GM12878 (cell line): ENCODE results near the gene SLC25A44. TPM values are rescaled to one million over a fixed set of nuclear protein-coding genes. Genes with fewer than 3 reads are reported as not detected.

Experiments
- ATAC-seq: fragments of 200-7000 bp; cut with Tn5 transposase; 3 replicates; pipeline ENCODE4 v1.9.1; 2020; ENCODE audit warnings: mild to moderate bottlenecking, moderate library complexity
- BruUV-seq: library from RNA; stranded (reverse); fragments of 400-500 nt; replicated peaks from 2 replicates; lab custom pipeline; 2021; lab: Mats Ljungman, UMichigan
- CTCF ChIA-PET: fragments of 300-600 bp; sonication (Branson Sonifier 250); formaldehyde crosslinking; extraction: SDS; loops from one replicate; lab custom pipeline; 2021; ENCODE audit warnings: inconsistent platforms; lab: Yijun Ruan, JAX
- POLR2A ChIA-PET: fragments of 350-600 bp; formaldehyde crosslinking; extraction: SDS; loops from one replicate; lab custom pipeline; 2021; ENCODE audit warnings: inconsistent platforms; lab: Charles Lee
- RAD21 ChIA-PET: fragments of 300-600 bp; sonication (Branson Sonifier 250); formaldehyde crosslinking; loops from one replicate; lab custom pipeline; 2023; ENCODE audit warnings: antibody characterized with exemption; ENCODE audit not compliant: unreplicated experiment; lab: Charles Lee
- SMC1A ChIA-PET: fragments of 300-600 bp; sonication (Branson Sonifier 250); formaldehyde crosslinking; loops from one replicate; lab custom pipeline; 2023; ENCODE audit not compliant: unreplicated experiment, uncharacterized antibody; lab: Charles Lee
- DNase-seq: peaks from one replicate; pipeline ENCODE4 v3.0.0-alpha.2; 2011; ENCODE audit warnings: low read depth, low spot score
- FAIRE-seq: peaks from 3 replicates; lab custom pipeline; 2011; peaks lifted over from hg19 to GRCh38; lab: Jason Lieb, UNC
- H2AFZ ChIP-seq: 2 replicates; pipeline ENCODE4 v1.6.0; 2011; ENCODE audit warnings: low read depth, low read length, control low read depth; ENCODE audit not compliant: control insufficient read depth
- H3K27ac ChIP-seq: 2 replicates; pipeline ENCODE4 v1.5.1; 2011; ENCODE audit warnings: control low read depth; ENCODE audit not compliant: control insufficient read depth, insufficient read depth
- H3K27me3 ChIP-seq, 2 experiments: replicated peaks in 1 of 2; 2 replicates each; pipeline versions ENCODE4 v1.6.0 to v1.6.1; 2011; ENCODE audit warnings: low read length in 1 of 2; ENCODE audit not compliant: control insufficient read depth in 2 of 2, insufficient read depth in 2 of 2
- H3K36me3 ChIP-seq, 2 experiments: 2 replicates each; pipeline ENCODE4 v1.5.1; 2011; ENCODE audit warnings: low read length in 1 of 2; ENCODE audit not compliant: control insufficient read depth in 2 of 2, insufficient read depth in 2 of 2
- H3K4me1 ChIP-seq: 2 replicates; pipeline ENCODE4 v1.6.1; 2011; ENCODE audit warnings: mild to moderate bottlenecking, low read length, moderate library complexity, mixed read lengths; ENCODE audit not compliant: control insufficient read depth, insufficient read depth
- H3K4me2 ChIP-seq: 2 replicates; pipeline ENCODE4 v1.6.0; 2011; ENCODE audit warnings: control low read depth; ENCODE audit not compliant: control insufficient read depth, insufficient read depth
- H3K4me3 ChIP-seq: fragments of 200-600 bp; sonication (generic); 2 replicates; pipeline ENCODE4 v1.5.1; 2016
- H3K79me2 ChIP-seq: 2 replicates; pipeline ENCODE4 v1.6.0; 2011; ENCODE audit warnings: low read length; ENCODE audit not compliant: control insufficient read depth, insufficient read depth
- H3K9ac ChIP-seq: 2 replicates; pipeline ENCODE4 v1.8.0; 2011; ENCODE audit warnings: low read length, control low read depth, mixed read lengths; ENCODE audit not compliant: control insufficient read depth, insufficient read depth
- H3K9me3 ChIP-seq: replicated peaks from 3 replicates; pipeline ENCODE4 v1.5.1; 2011; ENCODE audit warnings: mild to moderate bottlenecking, low read length; ENCODE audit not compliant: control insufficient read depth, insufficient read depth
- H4K20me1 ChIP-seq: 2 replicates; pipeline ENCODE4 v1.6.0; 2011; ENCODE audit not compliant: control insufficient read depth, insufficient read depth
- ASH2L ChIP-seq: fragments of 300-600, 200-600 bp; sonication (generic); IDR thresholded peaks from 2 replicates; pipeline ENCODE4 v1.6.1; 2017; ENCODE audit warnings: low read depth, mild to moderate bottlenecking, borderline replicate concordance
- ATF3 ChIP-seq: IDR thresholded peaks from 2 replicates; pipeline ENCODE4 v1.6.1; 2011; ENCODE audit warnings: low read depth, mild to moderate bottlenecking, low read length, moderate library complexity, borderline replicate concordance; ENCODE audit errors: extremely low read depth
- BCL11A ChIP-seq: IDR thresholded peaks from 2 replicates; pipeline ENCODE4 v1.6.1; 2011; ENCODE audit warnings: low read depth, low read length
- CBFB ChIP-seq: IDR thresholded peaks from 2 replicates; pipeline ENCODE4 v1.6.1; 2016; ENCODE audit warnings: antibody characterized with exemption, low read depth
- HDAC2 ChIP-seq: fragments of 200-600 bp; sonication (generic); IDR thresholded peaks from 2 replicates; pipeline ENCODE4 v1.6.1; 2017
- MEF2A ChIP-seq: IDR thresholded peaks from 2 replicates; pipeline ENCODE4 v1.6.1; 2011; ENCODE audit warnings: low read depth, mild to moderate bottlenecking, low read length, moderate library complexity; ENCODE audit not compliant: insufficient read depth
- MXI1 ChIP-seq: fragments of 150-350 bp; IDR thresholded peaks from 2 replicates; pipeline ENCODE4 v1.6.1; 2011; ENCODE audit warnings: low read depth, mild to moderate bottlenecking, inconsistent platforms, low read length, improper control_type of control experiment
- NFYB ChIP-seq: IDR thresholded peaks from 2 replicates; pipeline ENCODE4 v1.6.1; 2011; ENCODE audit warnings: low read depth, mild to moderate bottlenecking, low read length, improper control_type of control experiment, moderate library complexity; ENCODE audit not compliant: insufficient read depth
- NR2F1 ChIP-seq: fragments of 450-650 bp; conservative IDR thresholded peaks from 2 replicates; pipeline ENCODE4 v1.6.1; 2017; ENCODE audit warnings: mild to moderate bottlenecking
- RBBP5 ChIP-seq: fragments of 200-600 bp; sonication (generic); conservative IDR thresholded peaks from 2 replicates; pipeline ENCODE4 v1.6.1; 2016
- RCOR1 ChIP-seq: conservative IDR thresholded peaks from 2 replicates; pipeline ENCODE4 v1.6.1; 2012; ENCODE audit warnings: low read depth, low read length, improper control_type of control experiment
- SMC3 ChIP-seq: IDR thresholded peaks from 2 replicates; pipeline ENCODE4 v1.6.1; 2011; ENCODE audit warnings: low read length, improper control_type of control experiment, borderline replicate concordance
- ZNF217 ChIP-seq: fragments of 450-650 bp; IDR thresholded peaks from 2 replicates; pipeline ENCODE4 v1.6.1; 2017; ENCODE audit warnings: antibody characterized with exemption, mild to moderate bottlenecking
- WGBS: methylation state at CpG from one replicate; pipeline ENCODE4 v1.1.6; 2016; ENCODE audit warnings: low lambda C conversion rate; ENCODE audit not compliant: insufficient replicate concordance, insufficient coverage; ENCODE audit errors: missing lambda C conversion rate; 5-methylcytosine and 5-hydroxymethylcytosine counted together
- in situ Hi-C: fragments of 300-500 bp; cut with MboI; formaldehyde crosslinking; loops from 9 replicates; pipeline ENCODE4 v1.14.3; 2018; ENCODE audit warnings: mixed read lengths
- intact Hi-C: fragments of 100-400 bp; cut with micrococcal nuclease; formaldehyde crosslinking; loops from one replicate; pipeline ENCODE4 v1.14.2; 2022; ENCODE audit not compliant: unreplicated experiment
- polyA plus RNA-seq, 11 experiments: library from polyadenylated mRNA; depleted of rRNA in 4 of 11; unstranded in 6 of 11; stranded (reverse) in 5 of 11; fragments of >200 nt; fragmentation: Nextera tagmentation in 4 of 11; fragmentation: Illumina TruSeq in 1 of 11; extraction: Ambion mirVana in 4 of 11; extraction: Trizol in 1 of 11; gene quantifications; 1 replicate in 1 of 11; 2 replicates in 10 of 11; pipeline versions ENCODE4 v1.2.1 to v1.2.3, GENCODE V29; 2011 to 2016; ENCODE audit warnings: inconsistent platforms in 2 of 11, missing spikeins in 2 of 11, low read depth in 1 of 11
- total RNA-seq, 4 experiments: library from RNA; depleted of rRNA in 3 of 4; stranded (reverse); fragments of >200 nt in 3 of 4; fragmentation: Illumina TruSeq in 1 of 4; extraction: Trizol in 1 of 4; gene quantifications; 2 replicates each; pipeline versions ENCODE4 v1.2.1 to v1.2.3, GENCODE V29; 2013 to 2021
- TF ChIP-seq, protein P1 (sequence below): IDR thresholded peaks from 2 replicates; pipeline ENCODE4 v1.6.1; 2012; ENCODE audit warnings: low read depth, low read length, improper control_type of control experiment

Gene SLC25A44
- total and polyA plus RNA-seq, 10 of the 15 experiments (the other 5 are each of a cell fraction or from before 2014, with no cell fraction given), result 7.1 to 43.3 (median 30.4) TPM

- Histone ChIP-seq H3K27me3 (no peaks in the 10 kb centered on the region), H4K20me1 (no peaks in the 10 kb centered on the region), H3K9me3 (no peaks in the 10 kb centered on the region), H3K4me2 (peak overlapping the region; percentile 85; the same call in 1 of the 2 replicates), H3K9ac (no peak overlapping the region), H3K79me2 (no peaks in the 10 kb centered on the region), H3K4me1 (peaks cover 25% of the 10 kb centered on the region), H2AFZ (no peak overlapping the region), H3K27ac (no peak overlapping the region), H3K36me3 (peaks cover 4 to 9% of the 10 kb centered on the region in 2 experiments), H3K4me3 (no peak overlapping the region)
- no peak for ATAC-seq
- ChIA-PET SMC1A (no interaction called here), CTCF (interaction anchor here (0.9 kb wide), 1 partner anchor 99 kb away, joined by 3 read pairs; no protein-coding TSS in a partner anchor), POLR2A (no interaction called here), RAD21 (no interaction called here)
- TF ChIP-seq NFYB (no peak), ASH2L (no peak), SMC3 (no peak)
- in situ Hi-C loops, result no loop called here
- whole genome bisulfite sequencing, result 95% methylated on average over 17 of the region's 17 CpGs
- FAIRE-seq, result no peak
- BruUV-seq, result no TSS peak
- no peak for DNase-seq
- intact Hi-C loops, result no loop called here
Measured at GRCh38 chr1:156244712-156245111, 50.8 kb downstream of the SLC25A44 start.

GRCh38 chr1:156245451-156246232 is 51.7 kb downstream of the SLC25A44 start:
- peak overlapping the region; percentile 57; the same call in 1 of the 2 replicates for H3K9ac ChIP-seq
- DNase-seq, result no peak
- no peak for FAIRE-seq
- H3K4me2 ChIP-seq, result peak overlapping the region; percentile 85
- SMC1A ChIA-PET, result interaction anchor here (0.6 to 1.3 kb wide), 3 partner anchors 11 to 116 kb away, joined by 3 to 4 read pairs (median 3); no protein-coding TSS in a partner anchor
- H3K4me3 ChIP-seq, result peak overlapping the region; percentile 71
- H2AFZ ChIP-seq, result peak overlapping the region; percentile 80
- intact Hi-C loops, result no loop called here
- H3K79me2 ChIP-seq, result no peaks in the 10 kb centered on the region
- CTCF ChIA-PET, result interaction anchor here (0.9 to 1.4 kb wide), 6 partner anchors 74 to 155 kb away, joined by 3 to 4 read pairs (median 3); no protein-coding TSS in a partner anchor
- H4K20me1 ChIP-seq, result no peaks in the 10 kb centered on the region
- RAD21 ChIA-PET, result interaction anchor here (1.1 kb wide), 1 partner anchor 28 kb away, joined by 3 read pairs; no protein-coding TSS in a partner anchor
- no peaks in the 10 kb centered on the region for H3K9me3 ChIP-seq
- BruUV-seq, result no TSS peak
- WGBS, result 3% methylated on average over 69 of the region's 69 CpGs
- peaks cover 25% of the 10 kb centered on the region for H3K4me1 ChIP-seq
- H3K27me3 ChIP-seq, result no peaks in the 10 kb centered on the region
- in situ Hi-C loops, result no loop called here
- peaks cover 3 to 14% of the 10 kb centered on the region in 2 experiments; a peak in 3 of 4 replicates for H3K36me3 ChIP-seq
- ATAC-seq, result peak; percentile 70
- H3K27ac ChIP-seq, result no peak overlapping the region
- POLR2A ChIA-PET, result interaction anchor here (0.6 to 0.9 kb wide), 3 partner anchors 7 to 327 kb away, joined by 3 to 4 read pairs (median 3); no protein-coding TSS in a partner anchor
- TF ChIP-seq RCOR1 (no peak), ATF3 (no peak), ZNF217 (no peak), NR2F1 (0 out of 2 replicates have a peak, but pooled peaks have one; percentile 19), CBFB (no peak), HDAC2 (no peak), RBBP5 (no peak), BCL11A (no peak), MXI1 (no peak), MEF2A (no peak)
- TF ChIP-seq, protein P1, sequence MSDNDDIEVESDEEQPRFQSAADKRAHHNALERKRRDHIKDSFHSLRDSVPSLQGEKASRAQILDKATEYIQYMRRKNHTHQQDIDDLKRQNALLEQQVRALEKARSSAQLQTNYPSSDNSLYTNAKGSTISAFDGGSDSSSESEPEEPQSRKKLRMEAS, result peak; percentile 84
